Retinal pigment epithelial cell (primary cell): Measurements from ENCODE around the gene TTC38.

ENCODE experiments used
- DNase-seq: peaks from one replicate; pipeline ENCODE4 v3.0.0-alpha.2; 2010; ENCODE audit warnings: low read depth
- H3K4me3 ChIP-seq: 2 replicates; pipeline ENCODE4 v1.5.1; 2011; ENCODE audit warnings: mild to moderate bottlenecking, low read length, control low read depth, moderate library complexity
- CTCF ChIP-seq: conservative IDR thresholded peaks from 2 replicates; pipeline ENCODE4 v1.5.1; 2011; ENCODE audit warnings: low read depth, low read length, control low read depth, inconsistent platforms

TTC38 gene

GRCh38 chr22:46296257-46297150 lies 28.7 kb downstream of the TTC38 start, which contains the start of gene GTSE1:
Gene GTSE1 (plus strand): TSS chr22:46296870. CDS start chr22:46297401, 531 bp downstream.
- peak within 1 kb of the TSS; percentile 74 for H3K4me3 ChIP-seq
- DNase-seq, result peak; percentile 87
- peak; percentile 6 for TF ChIP-seq CTCF

GRCh38 chr22:46297151-46297812 lies 29.5 kb downstream of the TTC38 start:
- DNase-seq, result peak; percentile 6
- TF ChIP-seq CTCF, result no peak
- peak overlapping the region; percentile 74 for H3K4me3 ChIP-seq

GRCh38 chr22:46299101-46299500 lies 31.3 kb downstream of the TTC38 start:
- TF ChIP-seq CTCF, result no peak
- no peak overlapping the region for H3K4me3 ChIP-seq
- no peak for DNase-seq

- H3K4me3 ChIP-seq, result no peak overlapping the region
- no peak for TF ChIP-seq CTCF
- DNase-seq, result no peak
Observed at GRCh38 chr22:46300491-46300890, 32.7 kb downstream of the TTC38 start.

- no peak for TF ChIP-seq CTCF
- no peak for DNase-seq
- H3K4me3 ChIP-seq, result no peak overlapping the region
Observed at GRCh38 chr22:46303347-46303965, 35.6 kb downstream of the TTC38 start.

GRCh38 chr22:46308283-46308988 lies 40.6 kb downstream of the TTC38 start:
- DNase-seq, result no peak
- no peak for TF ChIP-seq CTCF
- H3K4me3 ChIP-seq, result no peak overlapping the region
